Measurements from ENCODE around the gene CPVL.

- no peak for TF ChIP-seq CTCF (conservative IDR thresholded peaks at IDR 0.05 in 1 of 2, IDR thresholded peaks at IDR 0.05 in 1 of 2; ENCODE audit: low read depth in 1 of 2, low read length in 2 of 2)
- no peak for TF ChIP-seq EZH2 (IDR thresholded peaks at IDR 0.05; ENCODE audit: low read length, missing control alignments)
These were observed 49.9 kb downstream of the CPVL start for GRCh38 chr7:29096446-29096730.

Data from fibroblast of lung (primary cell).